Activated T-helper 1 cell treated with anti-CD3 and anti-CD28 coated beads, Interleukin-12 subunit alpha, Interleukin-12 subunit beta, Interleukin-2, Interleukin-4 antibody, amounts not matched to agents 30 ng/mL and 10 ng/mL and 1 ng/mL, durations not matched to agents 14 hours and 24 hours and 36 hours (primary cell): ENCODE measurements around the gene ZNF710. TPM values are rescaled to one million over a fixed set of nuclear protein-coding genes. Genes with fewer than 3 reads are reported as not detected.

Experiments used
- DNase-seq: peaks from one replicate; pipeline ENCODE4 v3.0.0; 2021; ENCODE audit warnings: low spot score
- H3K27ac Mint-ChIP-seq: one replicate; pipeline ENCODE4 v1.8.0; 2021; ENCODE audit warnings: mild to moderate bottlenecking, mixed read lengths
- H3K27me3 Mint-ChIP-seq: one replicate; pipeline ENCODE4 v1.8.0; 2022; ENCODE audit warnings: mild to moderate bottlenecking, moderate library complexity, mixed read lengths; ENCODE audit not compliant: insufficient read depth
- H3K36me3 Mint-ChIP-seq: one replicate; pipeline ENCODE4 v1.8.0; 2021; ENCODE audit warnings: low read depth, mixed read lengths
- H3K4me1 Mint-ChIP-seq: one replicate; pipeline ENCODE4 v1.8.0; 2021; ENCODE audit warnings: low read depth, mixed read lengths
- H3K4me3 Mint-ChIP-seq: one replicate; pipeline ENCODE4 v1.8.0; 2021; ENCODE audit warnings: mild to moderate bottlenecking, moderate library complexity, mixed read lengths
- H3K9me3 Mint-ChIP-seq: one replicate; pipeline ENCODE4 v1.8.0; 2021; ENCODE audit warnings: mixed read lengths
- intact Hi-C: fragments of 100-400 bp; cut with micrococcal nuclease; formaldehyde crosslinking; loops from one replicate; pipeline ENCODE4 v1.15.1; 2024
- total RNA-seq: library from RNA; stranded (reverse); gene quantifications from 2 replicates; pipeline ENCODE4 v1.2.3, GENCODE V29; 2022

Gene ZNF710
- total RNA-seq, 1 donor from 2014 or later, result 23.1 TPM

DNA sequence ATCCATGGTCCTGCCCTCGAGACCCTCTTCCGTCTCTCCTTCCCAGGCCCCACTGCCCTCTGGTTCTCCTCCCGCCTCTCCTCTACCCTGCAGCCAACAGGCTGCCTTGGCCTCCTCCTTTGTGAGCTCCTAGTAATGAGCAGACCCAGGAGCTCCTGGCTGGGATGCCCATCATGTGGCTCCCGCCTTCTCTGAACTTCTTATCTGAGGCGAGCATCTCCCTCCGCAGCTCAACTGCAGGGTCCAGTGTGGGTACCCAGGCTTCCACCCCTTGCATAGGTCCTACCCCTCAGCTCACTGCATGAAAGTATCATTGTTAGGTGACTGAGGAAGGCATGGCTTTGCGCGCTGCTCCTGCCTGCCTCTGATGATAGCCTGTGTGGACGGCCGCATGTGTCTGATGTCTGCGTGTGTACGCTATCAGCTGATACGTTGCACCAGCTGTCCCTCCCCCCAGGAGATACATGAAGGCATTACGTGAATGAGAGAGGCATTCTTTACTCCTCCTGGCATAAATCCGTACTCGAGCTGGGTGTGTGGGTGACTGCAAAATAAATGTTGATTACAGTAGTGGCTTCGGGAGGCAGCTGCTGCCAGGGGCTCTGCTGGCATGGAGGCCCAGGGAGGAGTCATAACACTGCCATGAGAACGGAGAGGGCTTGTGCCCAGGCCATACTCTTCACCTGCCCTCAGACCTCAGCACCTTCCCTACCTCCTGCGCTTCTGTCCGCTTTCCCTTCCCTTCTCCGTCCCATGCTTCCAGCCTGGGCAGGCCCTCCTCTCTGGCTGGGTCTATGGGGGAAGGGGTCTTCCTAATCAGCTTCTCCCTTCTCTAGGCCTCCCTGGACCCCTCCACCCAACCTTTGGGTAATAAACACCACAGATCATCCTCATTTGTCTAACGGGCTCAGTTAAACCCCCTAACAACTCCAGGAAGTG is 48.8 kb downstream of the ZNF710 start:
- Mint-ChIP-seq H3K4me3 (no peak overlapping the region), H3K36me3 (no peaks in the 10 kb centered on the region), H3K9me3 (no peaks in the 10 kb centered on the region), H3K4me1 (peaks cover 6% of the 10 kb centered on the region), H3K27me3 (no peaks in the 10 kb centered on the region), H3K27ac (no peak overlapping the region)
- DNase-seq, result no peak
- intact Hi-C loops, result no loop called here

DNA sequence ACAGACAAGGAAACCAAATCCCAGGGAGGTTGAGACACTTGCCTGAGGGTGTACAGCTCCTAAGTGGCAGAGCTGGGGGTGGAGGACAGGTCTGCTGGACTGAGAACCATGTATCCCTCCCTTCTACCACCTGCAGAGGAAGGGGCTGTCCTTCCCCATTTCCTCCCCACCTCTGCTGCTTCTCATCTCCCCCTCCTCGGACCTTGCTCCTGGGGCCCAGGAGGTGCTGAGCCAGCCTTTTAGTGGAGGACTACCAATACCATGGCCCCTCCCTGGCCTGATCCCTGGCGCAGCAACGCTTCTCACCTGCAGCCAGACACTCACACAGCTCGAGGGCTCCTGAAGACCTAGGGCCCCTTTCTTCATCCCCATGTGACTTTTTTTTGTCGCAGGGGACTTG is 50.8 kb downstream of the ZNF710 start:
- Mint-ChIP-seq H3K36me3 (no peaks in the 10 kb centered on the region), H3K27me3 (no peaks in the 10 kb centered on the region), H3K4me1 (no peaks in the 10 kb centered on the region), H3K27ac (no peak overlapping the region), H3K4me3 (no peak overlapping the region), H3K9me3 (no peaks in the 10 kb centered on the region)
- DNase-seq, result no peak
- intact Hi-C loops, result no loop called here

DNA sequence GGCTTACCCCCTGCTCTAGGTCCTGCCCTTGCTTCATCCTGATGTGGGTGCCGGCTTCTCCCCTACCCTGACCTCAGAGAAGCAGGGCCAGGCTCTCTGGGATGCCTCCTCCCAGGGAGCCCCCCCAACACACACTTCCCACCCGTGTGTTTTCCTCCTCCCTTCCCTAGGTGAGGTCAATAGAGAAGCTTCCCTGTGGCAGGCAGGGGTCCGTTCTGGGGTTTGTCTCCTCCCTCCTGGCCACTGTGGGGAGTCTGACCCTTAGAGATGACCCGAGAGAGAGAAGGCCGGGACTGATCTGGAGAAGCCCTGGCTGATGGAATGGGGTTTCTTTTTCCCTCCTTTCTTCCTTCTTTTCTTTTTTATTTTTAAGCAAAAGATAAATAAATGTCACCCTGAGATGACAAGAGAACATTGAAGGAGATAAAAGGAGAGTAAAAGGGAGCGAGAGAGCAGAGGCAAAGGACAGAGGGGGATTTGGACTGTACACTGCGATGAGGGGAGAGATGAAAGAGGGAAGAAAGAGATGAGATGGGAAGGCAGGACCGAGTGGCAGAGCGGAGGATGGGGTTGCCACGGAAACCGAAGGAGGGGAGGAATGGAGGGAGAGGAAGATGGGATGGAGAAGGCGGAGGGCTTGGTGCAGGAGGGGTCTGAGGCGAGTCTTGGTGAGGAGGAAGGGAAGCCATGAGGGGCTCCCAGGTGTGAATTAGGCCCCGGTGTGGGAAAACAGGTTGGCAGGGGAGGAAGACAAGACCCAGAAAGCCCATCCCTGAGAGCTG is 52.8 kb downstream of the ZNF710 start:
- no peak for DNase-seq
- Mint-ChIP-seq H3K36me3 (no peaks in the 10 kb centered on the region), H3K27me3 (no peaks in the 10 kb centered on the region), H3K9me3 (no peaks in the 10 kb centered on the region), H3K4me1 (peaks cover 11% of the 10 kb centered on the region), H3K27ac (no peak overlapping the region), H3K4me3 (no peak overlapping the region)
- intact Hi-C loops, result no loop called here

DNA sequence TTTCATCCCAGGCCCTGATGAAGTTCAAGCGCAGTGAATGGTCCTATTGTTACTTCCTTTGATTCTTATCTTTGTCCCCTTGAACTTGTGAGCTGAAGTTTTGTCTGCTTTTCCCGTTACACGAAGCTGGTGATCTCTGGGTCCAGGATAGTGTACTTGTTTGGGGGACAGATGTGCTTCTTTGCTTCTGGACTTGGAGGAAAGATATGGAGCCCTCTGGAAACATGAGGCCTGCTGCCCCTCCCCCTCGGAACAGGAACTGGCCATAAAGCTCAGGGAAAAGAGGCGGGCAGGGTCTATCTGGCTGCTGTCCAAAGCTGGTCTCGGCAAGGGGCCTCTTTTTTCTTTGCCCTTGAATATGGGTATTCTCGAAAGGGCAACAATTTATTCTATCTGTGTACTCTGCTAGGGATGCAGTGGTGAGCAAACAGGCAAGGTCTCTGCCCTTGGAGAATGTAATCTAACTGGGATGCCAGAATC is 53.5 kb downstream of the ZNF710 start:
- H3K4me3 Mint-ChIP-seq, result no peak overlapping the region
- no peak overlapping the region for H3K27ac Mint-ChIP-seq
- no peaks in the 10 kb centered on the region for H3K27me3 Mint-ChIP-seq
- no peak for DNase-seq
- H3K9me3 Mint-ChIP-seq, result no peaks in the 10 kb centered on the region
- intact Hi-C loops, result loop anchor here (5.0 kb wide), 1 partner anchor 162 kb away; the partner anchor contains the start of gene AP3S2
- peaks cover 18% of the 10 kb centered on the region for H3K4me1 Mint-ChIP-seq
- no peaks in the 10 kb centered on the region for H3K36me3 Mint-ChIP-seq

DNA sequence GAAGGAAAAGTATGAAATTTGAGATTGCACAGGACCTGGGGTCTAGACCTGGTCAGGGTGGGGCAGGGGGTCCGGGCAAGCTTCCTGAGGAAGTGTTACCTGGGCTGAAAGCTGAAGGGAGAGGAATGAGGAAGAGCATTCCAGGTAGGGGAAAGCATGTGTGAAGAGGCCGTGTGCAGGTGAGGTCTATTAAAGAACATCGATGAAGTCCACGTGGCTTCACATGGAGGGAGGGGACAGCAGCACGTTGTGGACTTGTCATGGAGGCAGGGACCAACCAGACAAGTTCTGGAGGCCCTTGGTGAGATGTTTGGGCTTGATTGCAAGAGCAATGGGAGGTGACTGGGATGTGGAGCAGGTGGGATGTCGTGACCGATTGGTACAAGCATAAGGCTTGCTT is 54.1 kb downstream of the ZNF710 start:
- Mint-ChIP-seq H3K9me3 (no peaks in the 10 kb centered on the region), H3K27ac (no peak overlapping the region), H3K36me3 (no peaks in the 10 kb centered on the region), H3K27me3 (no peaks in the 10 kb centered on the region), H3K4me1 (peaks cover 23% of the 10 kb centered on the region), H3K4me3 (no peak overlapping the region)
- no peak for DNase-seq
- intact Hi-C loops, result loop anchor here (5.0 kb wide), 1 partner anchor 163 kb away; the partner anchor contains the start of gene AP3S2

DNA sequence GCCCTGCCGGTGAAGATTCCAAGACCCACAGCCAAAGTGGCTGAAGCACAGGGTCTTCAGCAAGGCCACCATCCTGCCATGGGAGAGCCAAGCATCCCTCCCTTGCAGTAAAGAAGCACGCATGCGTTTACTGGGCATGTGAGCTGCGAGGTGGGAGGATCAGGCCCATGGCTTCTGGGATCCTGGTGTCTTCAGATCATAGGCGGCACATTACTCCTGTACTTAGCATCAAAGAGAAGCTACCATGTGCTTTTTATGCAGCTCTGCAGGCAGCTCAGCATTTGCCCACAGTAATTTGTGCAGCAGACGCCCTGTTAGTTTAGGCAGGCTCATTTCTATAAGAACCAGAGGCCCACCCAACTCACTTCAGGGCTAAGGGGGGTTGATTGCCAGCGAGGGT is 55.4 kb downstream of the ZNF710 start:
- H3K27ac Mint-ChIP-seq, result no peak overlapping the region
- peaks cover 25% of the 10 kb centered on the region for H3K4me1 Mint-ChIP-seq
- DNase-seq, result no peak
- H3K9me3 Mint-ChIP-seq, result no peaks in the 10 kb centered on the region
- no peaks in the 10 kb centered on the region for H3K27me3 Mint-ChIP-seq
- intact Hi-C loops, result loop anchor here (5.0 kb wide), 1 partner anchor 164 kb away; the partner anchor contains the start of gene AP3S2
- H3K36me3 Mint-ChIP-seq, result no peaks in the 10 kb centered on the region
- no peak overlapping the region for H3K4me3 Mint-ChIP-seq

DNA sequence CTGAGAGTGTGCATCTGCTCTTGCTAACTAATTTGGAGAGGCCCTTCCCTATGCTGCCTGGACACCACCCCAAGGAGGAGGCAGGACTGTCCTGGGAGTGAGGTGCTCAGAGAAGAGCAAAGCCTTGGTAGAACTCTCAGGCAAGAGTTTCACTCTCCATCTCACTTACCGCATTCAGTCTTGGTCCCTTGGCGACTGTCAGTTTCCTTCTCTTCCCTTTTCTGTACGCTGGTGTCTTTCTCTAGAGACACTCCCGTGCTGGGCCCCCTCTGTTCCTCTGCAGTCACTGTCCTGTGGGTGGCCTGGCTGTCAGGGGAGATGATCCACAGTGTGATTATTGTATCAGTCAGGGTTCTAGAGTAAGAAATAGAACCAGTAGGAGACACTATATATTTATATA is 57.2 kb downstream of the ZNF710 start:
- no peak overlapping the region for H3K4me3 Mint-ChIP-seq
- no peak for DNase-seq
- H3K27ac Mint-ChIP-seq, result no peak overlapping the region
- peaks cover 25% of the 10 kb centered on the region for H3K4me1 Mint-ChIP-seq
- H3K27me3 Mint-ChIP-seq, result no peaks in the 10 kb centered on the region
- H3K36me3 Mint-ChIP-seq, result no peaks in the 10 kb centered on the region
- intact Hi-C loops, result loop anchor here (2.0 to 5.0 kb wide), 3 partner anchors 44 to 166 kb away; partner anchors contain the start of genes AP3S2 and IDH2
- no peaks in the 10 kb centered on the region for H3K9me3 Mint-ChIP-seq

DNA sequence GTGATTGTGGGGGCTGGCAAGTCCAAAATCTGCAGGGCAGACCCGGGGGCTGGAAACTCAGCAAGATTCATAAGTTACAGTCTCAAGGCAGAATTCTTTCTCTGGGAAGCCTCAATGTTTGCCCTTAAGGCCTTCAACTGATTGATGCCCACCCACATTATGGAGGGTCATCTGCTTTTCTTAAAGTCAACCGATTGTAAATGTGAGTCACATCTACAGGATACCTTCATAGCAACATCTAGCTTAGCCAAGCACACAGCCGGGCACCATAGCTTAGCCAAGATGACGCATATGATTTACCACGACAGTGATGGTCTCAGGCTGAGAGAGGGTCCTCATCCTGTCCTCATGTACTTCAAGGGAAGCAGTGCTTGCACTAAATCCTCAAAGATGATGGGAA is 57.7 kb downstream of the ZNF710 start:
- Mint-ChIP-seq H3K36me3 (no peaks in the 10 kb centered on the region), H3K4me3 (peak overlapping the region; percentile 26), H3K4me1 (peaks cover 25% of the 10 kb centered on the region), H3K27me3 (no peaks in the 10 kb centered on the region), H3K27ac (peak overlapping the region; percentile 85), H3K9me3 (no peaks in the 10 kb centered on the region)
- intact Hi-C loops, result loop anchor here (1.0 to 5.0 kb wide), 5 partner anchors 13 to 166 kb away; partner anchors contain the start of genes AP3S2 and IDH2
- no peak for DNase-seq

DNA sequence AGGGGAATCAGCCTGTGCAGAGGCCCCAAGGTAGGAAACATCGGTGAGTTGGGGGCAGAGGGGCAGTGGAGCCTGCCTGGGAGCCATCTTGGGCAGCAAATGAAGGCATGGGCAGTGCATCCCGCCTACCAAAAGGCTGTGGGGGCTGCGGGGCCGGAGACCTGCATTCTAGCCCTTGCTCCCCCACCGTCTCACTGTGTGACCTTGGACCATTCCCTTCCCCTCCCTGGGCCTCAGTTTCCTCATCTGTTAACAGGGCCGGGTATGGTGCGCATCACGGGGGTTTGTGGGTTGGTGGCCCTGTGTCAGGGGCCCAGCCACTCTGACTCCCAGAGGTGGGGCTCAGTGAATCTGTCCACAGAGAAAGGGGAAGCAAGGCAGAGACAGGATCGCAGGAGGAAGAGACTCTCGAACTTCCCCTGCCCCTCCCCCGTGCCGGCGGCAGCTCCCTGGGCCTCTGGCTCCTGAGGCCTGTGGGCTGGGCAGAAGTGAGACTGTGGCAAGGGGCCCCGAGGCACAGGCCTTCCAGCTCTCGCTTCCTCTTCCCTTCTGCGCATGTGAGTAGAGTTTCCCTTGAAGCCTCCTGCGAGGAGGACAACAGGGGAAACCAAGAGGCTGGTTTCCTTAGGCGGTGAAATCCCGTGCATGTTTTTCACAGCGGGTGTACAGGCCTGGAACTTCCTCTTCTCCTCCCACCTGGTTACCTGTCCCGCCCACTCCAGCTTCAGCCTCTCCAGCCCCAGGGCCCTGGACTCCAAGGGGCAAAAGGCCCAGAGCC is 58.3 kb downstream of the ZNF710 start:
- Mint-ChIP-seq H3K9me3 (no peaks in the 10 kb centered on the region), H3K36me3 (no peaks in the 10 kb centered on the region), H3K27me3 (no peaks in the 10 kb centered on the region), H3K4me3 (peak overlapping the region; percentile 35), H3K27ac (peak overlapping the region; percentile 85), H3K4me1 (peaks cover 25% of the 10 kb centered on the region)
- DNase-seq, result peak; percentile 69
- intact Hi-C loops, result loop anchor here (1.0 to 5.0 kb wide), 5 partner anchors 12 to 167 kb away; partner anchors contain the start of genes AP3S2 and IDH2

DNA sequence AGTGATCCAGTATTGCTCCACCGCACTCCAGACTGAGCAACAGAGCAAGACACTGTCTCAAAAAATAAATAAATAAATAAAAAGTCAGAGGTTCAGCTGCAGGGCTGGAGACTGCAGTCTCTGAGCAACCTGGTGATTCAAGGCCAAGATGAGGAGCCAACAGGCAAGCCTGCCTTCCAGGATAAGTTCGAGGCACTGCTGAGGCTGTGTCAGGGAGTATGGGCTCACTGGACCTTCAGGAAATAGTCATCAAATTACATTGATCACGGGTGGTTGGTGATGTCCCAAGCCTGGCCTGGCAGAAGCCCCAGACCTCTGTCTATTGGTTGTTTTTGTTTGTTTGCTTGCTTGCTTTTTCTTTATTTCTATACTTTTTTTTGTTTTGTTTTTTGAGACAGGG is 59.7 kb downstream of the ZNF710 start:
- H3K4me3 Mint-ChIP-seq, result no peak overlapping the region
- intact Hi-C loops, result loop anchor here (2.0 kb wide), 1 partner anchor 36 kb away; no protein-coding TSS in a partner anchor
- no peaks in the 10 kb centered on the region for H3K36me3 Mint-ChIP-seq
- no peaks in the 10 kb centered on the region for H3K9me3 Mint-ChIP-seq
- H3K4me1 Mint-ChIP-seq, result peaks cover 25% of the 10 kb centered on the region
- H3K27ac Mint-ChIP-seq, result no peak overlapping the region
- H3K27me3 Mint-ChIP-seq, result no peaks in the 10 kb centered on the region
- DNase-seq, result no peak

DNA sequence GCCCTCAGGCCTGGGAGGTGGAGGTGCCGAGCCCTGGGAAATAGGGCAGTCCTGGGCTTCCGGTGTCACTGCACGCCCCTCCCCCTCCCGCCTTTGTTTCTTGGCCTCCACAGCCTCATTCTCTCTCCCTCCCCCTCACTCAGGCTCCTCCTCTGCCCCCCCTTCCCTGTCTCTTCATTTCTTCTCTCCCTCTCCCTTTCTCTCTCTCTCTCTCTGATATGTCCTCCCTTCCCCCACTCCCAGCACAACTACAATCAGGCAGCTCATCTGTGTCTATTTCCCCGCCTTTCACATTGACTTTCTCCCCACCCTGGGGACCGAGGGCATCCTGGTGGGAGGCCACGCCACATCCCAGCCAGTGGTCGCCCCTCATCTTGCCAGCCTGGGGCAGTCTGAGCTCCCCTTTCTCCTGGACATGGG is 60.9 kb downstream of the ZNF710 start:
- Mint-ChIP-seq H3K4me3 (no peak overlapping the region), H3K9me3 (no peaks in the 10 kb centered on the region), H3K4me1 (peaks cover 25% of the 10 kb centered on the region), H3K36me3 (no peaks in the 10 kb centered on the region), H3K27me3 (no peaks in the 10 kb centered on the region), H3K27ac (peak overlapping the region; percentile 71)
- no peak for DNase-seq
- intact Hi-C loops, result no loop called here

DNA sequence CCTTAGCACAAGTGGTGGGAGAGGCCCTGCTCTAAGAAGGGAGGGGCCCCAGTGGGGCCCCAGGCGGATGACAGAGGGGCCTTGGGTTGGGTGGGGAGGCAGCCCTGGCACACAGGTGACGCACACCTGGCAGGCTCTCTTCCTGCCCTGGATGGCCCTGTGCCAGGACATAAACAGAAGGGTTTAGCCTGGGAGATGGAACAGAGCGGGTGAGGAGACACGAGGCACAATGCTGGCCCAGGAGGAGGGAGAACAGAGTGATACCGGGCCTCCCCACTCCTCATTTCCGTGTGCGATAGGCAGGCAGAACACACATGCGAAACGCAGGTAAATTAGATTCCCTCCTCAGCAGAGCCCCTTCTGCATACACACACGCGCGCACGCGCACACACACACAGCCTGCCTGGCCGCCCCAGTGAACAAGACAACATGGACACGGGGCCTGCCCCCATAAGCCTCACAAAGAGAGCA is 61.4 kb downstream of the ZNF710 start:
- no peak overlapping the region for H3K4me3 Mint-ChIP-seq
- H3K27ac Mint-ChIP-seq, result peak overlapping the region; percentile 71
- DNase-seq, result no peak
- intact Hi-C loops, result no loop called here
- peaks cover 25% of the 10 kb centered on the region for H3K4me1 Mint-ChIP-seq
- no peaks in the 10 kb centered on the region for H3K9me3 Mint-ChIP-seq
- no peaks in the 10 kb centered on the region for H3K27me3 Mint-ChIP-seq
- no peaks in the 10 kb centered on the region for H3K36me3 Mint-ChIP-seq
